GM19397 (cell line): ENCODE results near the gene XRCC3.

Experiments
- ATAC-seq: cut with Tn5 transposase; IDR thresholded peaks from one replicate; pipeline ENCODE4 v1.9.1; 2021; ENCODE audit warnings: mild to moderate bottlenecking, moderate library complexity; ENCODE audit not compliant: unreplicated experiment

The XRCC3 gene

DNA sequence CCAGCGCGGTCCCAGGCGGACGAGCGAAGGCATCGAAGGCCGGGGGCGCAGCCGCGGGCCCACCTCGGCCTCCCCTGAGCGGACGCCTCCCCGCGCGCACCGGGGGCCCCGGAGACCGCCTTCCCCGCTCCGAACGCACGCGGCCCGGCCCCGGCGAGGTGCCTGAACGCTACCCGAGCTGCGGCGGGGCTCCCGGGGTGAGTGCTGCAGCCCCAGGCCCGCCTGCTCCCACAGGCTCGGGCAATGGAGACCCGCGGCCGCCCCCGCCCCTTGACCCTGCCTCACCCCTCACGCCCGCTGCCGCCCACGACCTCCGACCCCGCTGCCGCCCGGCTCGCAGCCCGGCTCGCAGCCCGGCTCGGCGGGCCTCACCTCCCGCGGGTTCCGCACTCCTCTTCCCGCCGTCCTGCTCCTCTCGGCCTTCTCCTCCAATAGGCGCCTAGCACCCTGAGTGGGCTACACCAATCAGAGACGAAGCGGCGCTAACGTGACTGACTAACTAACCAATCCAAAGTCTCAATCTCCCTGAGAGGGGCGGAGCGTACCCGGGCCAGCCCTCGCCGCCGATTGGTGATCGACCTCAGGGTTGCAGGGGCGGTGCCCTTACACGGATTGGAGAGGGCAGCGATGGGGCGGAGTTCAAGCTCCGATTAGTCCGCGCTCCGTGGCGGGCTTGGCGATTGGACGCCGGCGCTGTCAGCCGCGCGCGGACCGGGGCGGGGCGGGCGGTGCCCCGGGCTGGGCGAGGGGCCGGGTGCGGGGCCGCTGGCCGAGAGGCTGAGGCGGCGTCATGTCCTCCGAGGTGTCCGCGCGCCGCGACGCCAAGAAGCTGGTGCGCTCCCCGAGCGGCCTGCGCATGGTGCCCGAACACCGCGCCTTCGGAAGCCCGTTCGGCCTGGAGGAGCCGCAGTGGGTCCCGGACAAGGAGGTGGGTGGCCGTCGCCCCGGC lies at the start of gene XRCC3, which contains the start of gene ZFYVE21:
XRCC3 (minus strand) TSS at position 400 of the 949 bp plus-strand sequence. CDS start 4,364 bp downstream, outside the sequence.
ZFYVE21 (plus strand) TSS at position 759 of the 949 bp plus-strand sequence; CDS start at position 791, 32 bp downstream.
- ATAC-seq: peak; percentile 91

DNA sequence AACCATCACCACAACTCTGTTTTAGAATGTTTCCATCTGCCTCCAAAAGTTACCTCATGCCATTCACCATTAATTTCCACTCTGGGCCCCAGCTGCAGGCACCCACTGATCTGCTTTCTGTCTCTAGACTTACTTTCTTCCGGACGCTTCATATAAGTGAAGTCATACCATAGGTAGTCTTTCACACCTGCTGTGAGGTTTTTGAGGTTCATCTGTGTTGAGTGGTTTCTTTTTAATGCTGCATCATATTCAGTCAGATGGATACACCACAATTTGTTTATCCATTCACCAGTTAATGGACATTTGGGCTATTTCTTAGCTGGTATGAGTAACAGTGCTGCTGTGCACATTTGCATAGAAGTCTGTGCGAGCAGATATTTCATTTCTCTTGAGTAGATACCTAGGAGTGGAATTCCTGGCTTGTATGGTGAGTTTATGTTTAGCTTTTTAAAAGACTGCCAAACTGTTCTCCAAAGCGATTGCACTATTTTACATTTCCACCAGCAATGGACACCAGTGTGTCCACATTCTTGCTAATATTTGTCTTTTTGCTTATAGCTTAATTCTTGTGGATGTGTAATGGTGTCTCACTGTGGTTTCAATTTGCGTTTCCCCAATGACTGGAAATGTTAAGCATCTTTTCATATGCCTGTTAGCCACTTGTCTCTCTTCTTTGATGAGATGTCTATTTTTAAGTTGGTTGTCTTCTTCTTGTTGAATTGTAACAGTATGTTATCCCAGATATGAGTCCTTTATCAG lies 48.7 kb upstream of the XRCC3 start:
- ATAC-seq: peak; percentile 53

DNA sequence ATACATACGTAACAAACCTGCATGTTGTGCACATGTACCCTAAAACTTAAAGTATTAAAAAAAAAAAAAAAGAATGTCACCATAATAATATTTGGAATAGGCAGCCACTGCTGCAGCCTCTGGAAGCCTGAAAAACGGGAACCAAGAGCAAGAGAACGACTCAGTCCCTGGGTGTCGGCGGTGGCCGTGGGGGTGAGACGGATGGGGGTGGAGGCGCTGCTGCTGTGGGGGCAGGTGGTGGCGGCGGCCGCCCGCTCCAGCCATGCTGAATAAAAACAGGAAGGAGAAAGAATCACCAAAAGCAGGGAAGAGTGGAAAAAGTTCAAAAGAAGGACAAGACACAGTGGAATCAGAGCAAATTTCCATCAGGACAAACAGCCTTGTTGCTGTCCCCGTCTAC lies 47.3 kb upstream of the XRCC3 start:
- no peak for ATAC-seq

DNA sequence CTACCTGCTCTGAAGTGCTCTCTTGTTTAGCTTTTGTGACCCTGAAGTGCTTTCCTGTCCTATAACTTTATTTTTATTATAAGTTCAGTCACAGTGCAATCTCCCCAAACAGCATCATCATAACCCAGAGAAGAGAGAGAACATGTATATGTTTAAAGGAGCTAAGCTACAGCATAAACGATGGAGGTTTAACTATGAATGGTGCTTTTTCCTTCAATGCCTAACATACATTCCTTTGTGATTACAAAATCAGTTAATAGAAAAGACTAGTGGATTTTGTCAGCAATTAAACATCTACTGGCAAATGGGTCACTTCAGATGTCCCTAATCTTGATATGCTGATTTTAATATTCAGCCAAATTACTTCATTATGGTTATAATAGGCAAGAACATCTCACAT lies 46.8 kb upstream of the XRCC3 start:
- no peak for ATAC-seq

DNA sequence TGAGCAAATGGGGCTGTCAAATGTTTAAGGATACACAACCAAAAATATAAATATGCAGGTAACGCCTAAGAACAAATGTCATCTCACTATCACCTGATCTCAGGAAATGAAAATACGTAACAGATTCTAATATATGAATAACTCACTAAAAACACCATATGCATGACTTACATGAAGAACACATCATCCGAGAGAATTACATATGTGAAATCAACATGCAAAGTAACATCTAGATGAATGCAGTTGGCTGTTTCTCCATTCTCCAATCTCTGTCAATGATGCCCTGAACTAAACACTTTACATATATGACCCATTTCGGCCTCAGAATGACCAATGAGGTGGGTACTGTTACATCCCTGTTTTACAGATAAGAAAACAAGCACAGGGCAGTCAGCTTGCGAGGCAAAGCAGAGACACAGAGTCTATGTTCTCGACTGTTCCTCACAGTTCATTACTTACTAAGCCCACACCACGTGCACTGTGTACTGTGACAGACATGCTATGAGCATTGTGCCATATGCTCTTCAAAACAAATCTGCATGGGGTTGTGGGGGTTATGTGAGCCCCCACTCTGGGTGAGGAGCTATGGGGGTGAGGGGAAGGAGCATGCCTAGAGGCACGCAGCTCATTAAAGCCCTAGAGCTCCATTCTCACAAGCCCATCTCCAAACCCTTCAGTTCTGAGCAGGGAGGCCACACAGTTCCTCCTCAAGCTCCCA lies 43.0 kb upstream of the XRCC3 start:
- no peak for ATAC-seq

DNA sequence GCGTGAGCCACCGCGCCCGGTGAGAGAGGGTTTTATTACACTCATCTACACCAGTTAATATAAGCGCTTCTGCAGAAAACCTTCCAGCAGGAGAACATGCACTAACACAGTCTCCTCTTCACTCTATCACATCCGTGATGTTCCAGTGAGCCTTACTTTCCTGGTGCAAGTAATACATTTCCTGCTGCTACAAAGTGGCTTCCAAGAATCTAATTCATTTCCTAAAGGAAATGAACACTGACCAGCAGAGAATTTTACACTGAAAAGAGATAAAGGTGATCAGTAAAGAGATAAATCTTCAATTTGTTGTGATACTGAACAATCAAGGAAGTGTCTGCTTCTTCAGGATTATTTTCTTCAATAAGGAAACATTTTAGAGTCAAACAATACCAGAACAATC lies 39.8 kb upstream of the XRCC3 start:
- no peak for ATAC-seq

DNA sequence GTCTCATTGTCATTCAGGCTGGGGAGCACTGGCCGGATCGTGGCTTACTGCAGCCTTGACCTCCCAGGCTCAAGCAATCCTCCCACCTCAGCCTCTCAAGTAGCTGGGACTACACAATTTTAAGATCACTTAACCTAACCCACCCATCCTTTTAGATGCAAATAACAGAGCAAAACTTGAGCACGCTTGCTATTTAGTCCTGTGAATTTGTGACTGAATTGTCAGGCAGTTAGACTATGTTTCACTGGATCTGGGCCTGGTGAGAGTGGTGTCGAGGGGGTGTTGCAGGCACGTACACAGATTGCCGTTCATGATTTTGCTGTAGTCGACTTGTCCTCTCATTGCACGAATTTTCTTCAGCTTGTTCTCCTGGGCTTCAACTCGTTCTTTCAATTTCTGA lies 38.5 kb upstream of the XRCC3 start:
- ATAC-seq: no peak

DNA sequence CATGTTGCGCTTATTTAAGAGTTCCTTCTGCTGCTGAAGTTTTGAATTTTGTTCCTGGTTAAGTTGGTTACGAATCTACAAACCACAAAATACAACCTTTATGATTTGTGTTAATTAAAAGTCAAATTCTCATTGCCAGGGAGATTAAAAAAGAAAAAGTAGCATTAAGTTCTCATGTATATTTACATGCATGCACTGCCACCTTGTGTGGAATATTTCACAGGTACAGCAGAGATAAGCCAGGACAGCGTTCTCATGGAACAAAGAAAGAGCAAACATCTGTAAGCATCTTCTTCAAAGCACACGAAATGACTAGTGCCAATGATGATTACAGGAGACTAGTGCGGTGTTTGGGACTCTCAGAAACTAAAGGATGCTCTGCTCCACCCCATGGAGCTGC lies 34.6 kb upstream of the XRCC3 start:
- no peak for ATAC-seq

DNA sequence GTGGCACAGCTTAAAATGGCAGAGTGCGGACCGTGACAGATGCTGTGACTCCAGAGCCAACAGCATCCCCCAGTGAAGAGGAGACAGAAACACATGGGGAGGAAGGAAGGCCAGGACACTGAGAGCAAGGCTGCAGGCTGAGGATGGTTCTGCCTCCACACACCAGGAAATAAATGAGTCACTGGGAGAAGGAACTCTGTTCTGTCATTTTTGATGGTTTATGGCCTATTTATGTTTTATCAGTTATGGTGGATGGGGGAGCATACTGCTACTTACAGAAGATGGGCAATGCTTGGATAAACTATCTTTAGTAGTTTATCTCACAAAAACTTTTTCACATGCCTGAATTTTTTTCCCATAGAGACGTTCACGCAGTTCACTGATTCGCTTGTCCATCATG lies 34.2 kb upstream of the XRCC3 start:
- ATAC-seq: no peak

DNA sequence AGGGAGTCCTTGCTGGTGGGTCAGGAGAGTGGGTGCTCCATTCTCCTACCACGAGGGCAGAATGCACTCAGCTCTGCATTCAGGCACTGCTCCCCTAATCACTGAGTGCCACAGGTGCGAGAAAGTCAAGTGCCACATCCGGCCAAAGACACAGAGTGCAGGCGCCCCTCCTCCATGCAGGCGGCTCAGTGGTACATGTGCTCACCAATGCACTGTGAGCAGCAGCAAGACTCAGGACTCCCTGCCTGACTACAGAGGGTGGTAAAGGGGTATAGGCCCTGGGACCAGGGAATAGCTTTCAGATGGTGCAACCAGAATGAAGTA lies 33.2 kb upstream of the XRCC3 start:
- no peak for ATAC-seq

DNA sequence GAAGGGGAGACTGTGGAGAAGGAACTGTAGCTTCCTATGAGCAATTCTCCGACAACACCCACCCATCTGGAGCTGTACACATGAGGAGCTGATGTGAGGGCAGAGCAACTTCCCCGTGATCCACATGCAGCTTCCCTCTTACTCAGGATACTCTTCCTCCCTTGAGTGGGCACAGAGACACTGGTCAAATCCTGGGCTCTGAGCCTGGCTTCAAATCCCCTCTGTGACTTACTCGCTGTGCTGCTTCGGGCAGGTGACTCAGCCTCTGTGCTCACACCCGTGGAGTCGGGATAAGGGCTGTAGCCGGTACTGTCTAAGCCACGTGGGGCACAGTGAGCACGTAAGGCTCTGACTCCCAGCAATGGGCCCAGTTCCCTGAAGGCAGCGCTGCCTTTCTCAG lies 31.4 kb upstream of the XRCC3 start:
- ATAC-seq: no peak

DNA sequence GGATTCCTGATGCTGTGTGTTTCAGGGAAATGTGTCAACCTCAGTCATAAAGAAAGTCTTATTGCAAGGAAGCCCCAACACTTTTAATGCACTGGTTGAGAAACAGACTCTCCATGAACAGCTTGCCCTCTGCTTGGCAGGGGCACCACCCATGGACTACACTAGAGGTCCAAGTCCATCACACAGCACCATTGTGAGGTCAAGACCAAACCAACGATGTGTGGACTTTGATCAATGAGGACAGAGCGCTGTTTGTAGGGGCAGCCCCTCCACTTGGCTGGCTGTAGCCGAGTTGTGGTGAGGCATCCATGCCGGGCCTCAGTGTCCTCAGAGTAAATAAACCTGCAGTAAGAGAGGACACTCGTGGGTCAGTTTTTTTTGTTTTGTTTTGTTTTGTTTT lies 30.2 kb upstream of the XRCC3 start:
- no peak for ATAC-seq

DNA sequence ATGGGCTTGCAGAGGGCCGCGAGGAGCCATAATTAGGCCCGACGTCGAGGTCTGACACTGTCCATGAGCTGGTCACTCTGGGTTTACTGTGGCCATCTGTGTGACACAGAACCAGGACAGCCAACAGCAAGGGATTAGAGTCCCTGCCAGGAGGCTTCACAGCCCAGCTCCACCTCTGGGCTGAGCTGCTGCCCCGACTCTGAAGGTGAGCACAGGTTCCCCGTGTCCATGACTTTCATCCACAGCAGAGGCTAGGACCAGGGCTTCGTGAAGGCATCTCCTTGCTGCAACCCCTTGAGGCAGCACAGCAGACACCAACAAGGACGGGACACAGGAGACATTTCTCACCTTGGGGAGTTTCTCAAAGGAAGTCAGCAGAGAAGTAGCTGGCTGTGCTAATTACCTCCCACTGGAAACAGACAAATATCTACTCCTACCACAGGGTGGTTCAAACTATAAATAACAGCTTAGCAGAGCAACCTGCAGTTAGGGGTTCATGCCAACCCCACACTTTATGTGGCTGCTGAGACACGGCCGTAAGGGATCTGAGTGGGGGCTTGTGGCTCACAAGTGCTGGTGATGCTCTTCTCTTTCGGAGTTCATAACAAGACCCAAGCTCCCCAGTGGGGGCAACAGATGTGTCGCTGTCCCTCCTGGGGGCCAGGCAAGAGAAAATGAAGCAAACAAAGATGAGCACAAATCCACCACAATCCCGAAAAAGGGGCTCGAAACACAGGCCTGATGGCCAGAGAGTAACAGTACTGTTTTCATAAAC lies 29.6 kb upstream of the XRCC3 start:
- ATAC-seq: no peak

DNA sequence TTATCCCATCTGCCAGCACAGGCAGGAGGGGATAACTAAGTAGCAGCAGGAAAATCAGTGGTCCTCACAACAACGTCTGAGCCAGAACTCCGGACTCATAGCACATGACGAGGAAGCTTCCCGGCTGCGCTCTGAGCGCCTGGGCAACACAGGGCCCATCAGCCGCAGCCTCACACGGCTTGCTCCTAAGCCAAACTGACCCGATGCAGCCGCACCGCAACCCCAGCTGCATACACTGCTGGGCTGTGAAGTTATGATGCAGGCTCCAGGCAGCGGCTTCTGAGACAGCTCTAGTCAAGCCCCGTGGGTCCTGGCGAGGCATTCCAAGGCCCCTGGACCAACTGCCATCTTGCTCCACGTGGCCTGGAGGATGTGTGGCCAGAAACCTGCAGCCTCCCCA lies 28.4 kb upstream of the XRCC3 start:
- ATAC-seq: no peak

DNA sequence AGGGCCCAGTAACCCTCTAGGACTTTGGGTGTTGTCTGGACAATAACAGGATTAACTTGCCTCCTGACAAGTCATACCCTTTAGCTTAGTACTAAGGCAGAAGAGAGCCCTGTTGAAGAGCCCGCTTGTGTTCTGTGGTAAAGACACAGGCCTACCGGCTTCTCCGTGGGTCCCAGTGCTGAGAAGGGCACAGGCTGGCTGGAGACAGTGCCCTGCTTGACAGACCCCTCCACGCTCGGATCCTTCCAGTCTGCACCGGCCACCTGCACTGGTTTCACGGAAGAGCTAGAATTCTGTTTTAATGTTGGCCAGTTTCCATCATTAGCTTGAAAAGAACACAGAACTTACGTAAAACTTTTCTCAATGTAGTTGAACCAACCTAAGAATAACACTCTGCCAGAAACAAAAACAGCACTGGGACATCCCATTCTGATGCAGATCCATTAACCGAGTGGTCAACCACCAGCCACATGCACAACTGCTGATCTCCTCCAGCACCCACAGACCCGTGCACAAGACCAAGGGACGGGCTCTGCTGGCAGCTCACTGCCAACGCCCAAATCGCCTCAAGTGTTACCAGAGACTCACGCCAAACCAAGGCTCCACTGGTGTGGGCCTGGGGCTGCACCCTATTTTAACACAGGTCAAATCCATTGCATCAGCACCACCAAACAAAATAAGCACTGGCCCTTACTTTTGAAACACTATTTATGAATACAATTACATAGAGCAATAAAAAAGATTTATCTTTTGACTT lies 27.4 kb upstream of the XRCC3 start:
- ATAC-seq: no peak

DNA sequence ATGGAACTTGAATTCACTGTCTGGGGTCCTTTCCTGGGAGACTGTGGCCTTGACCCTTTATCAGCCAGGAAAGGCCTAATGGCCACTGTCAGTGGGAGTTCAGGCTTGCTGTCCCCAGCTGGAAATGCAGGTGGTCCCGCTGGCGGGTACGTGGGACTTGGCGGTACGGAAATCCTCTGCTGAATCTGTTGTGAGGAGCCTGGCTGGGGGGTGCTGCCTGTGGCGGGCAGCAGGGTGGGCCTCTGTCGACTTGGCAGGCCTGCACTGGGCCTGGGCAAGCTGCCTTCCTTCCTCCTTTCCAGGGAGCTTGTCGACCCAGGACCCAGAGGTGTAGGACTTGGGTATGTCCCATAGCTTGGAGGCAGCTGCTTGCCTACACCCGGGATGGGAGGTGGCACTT lies 26.6 kb upstream of the XRCC3 start:
- ATAC-seq: no peak

DNA sequence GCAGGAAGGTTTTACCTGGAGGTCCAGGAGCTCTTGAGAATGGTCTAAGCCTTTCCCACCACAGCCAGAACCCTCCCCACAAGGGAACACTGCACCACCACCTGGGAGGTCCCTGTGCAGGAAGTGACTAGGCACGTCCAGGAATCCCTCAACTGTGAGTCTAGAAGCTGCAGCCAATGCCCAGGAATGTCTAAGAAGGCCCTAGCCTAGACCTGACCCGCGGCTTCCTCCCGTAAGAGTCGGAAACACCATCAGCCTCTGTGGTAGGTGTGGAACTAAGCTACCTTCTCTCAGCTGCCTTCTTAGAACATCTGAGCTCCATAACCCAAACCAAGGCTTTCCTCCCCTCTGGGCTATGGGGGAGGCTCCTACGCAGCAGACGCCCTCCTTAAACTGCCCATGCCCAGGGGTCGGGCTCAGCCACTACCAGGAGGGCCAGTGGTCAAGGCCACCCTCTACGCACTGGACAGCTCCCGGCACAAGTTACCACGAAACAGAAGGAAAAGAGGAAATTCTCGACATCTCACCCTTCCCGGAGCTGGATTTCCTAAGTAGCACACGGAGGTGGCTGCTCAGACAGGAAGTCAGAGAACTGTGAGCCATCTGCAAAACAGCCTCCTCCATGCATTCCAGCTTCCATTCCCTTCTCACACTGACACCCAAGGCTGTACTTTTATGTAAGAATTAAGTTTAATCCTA lies 25.9 kb upstream of the XRCC3 start:
- ATAC-seq: no peak

DNA sequence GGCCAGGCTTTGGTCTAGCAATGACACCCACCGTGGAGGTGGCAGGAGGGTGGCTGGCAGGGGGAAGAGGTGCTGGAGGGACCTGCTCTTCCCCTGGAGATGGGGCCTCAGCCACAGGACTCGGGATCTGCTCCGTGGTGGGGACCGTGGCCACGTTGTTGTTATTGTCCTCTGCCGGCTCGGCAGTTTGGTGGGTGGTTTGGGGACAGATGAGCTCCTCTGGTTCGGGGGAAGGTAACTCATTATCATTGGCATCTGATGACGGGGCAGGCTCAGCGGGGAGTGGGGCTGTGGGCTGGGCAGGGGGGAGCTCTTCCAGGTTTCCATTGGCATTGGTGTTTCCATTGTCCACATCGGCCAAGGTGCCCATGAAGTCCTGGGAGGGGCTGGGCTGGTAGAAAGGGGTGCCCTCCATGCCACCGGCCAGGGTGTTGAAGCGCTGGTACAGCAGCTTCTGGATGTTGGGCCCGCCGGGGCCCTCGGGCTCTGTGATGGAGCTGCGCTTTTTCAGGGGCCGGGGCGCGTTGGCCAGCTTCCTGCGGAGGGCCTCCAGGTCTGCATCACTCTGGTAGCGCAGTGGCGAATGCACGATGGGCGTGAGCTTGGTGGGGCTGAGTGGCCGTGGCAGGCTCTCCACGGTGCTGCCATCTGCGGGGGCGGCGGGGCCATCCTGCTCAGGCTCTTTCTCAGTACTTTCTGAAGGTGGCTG lies 24.7 kb upstream of the XRCC3 start:
- no peak for ATAC-seq

DNA sequence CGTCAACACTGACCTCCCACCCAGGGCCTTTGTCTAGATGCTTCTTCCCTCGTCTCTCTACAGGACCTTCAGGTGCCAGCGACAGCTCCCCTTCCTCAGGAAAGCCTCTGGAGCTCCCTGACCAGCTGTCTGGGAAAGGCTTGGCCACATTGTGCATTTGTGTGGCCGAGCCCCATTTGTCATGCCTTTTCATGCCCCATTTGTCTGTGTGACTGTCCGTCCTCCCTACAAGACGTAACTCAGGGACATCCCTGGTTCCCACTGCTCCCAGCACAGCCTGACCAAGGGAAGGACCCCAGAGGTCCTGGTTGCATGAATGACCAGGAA lies 24.2 kb upstream of the XRCC3 start:
- ATAC-seq: no peak
